Activated T-cell treated with anti-CD3 and anti-CD28 coated beads for 4 hours (primary cell): ENCODE data around the gene DALRD3.

ENCODE experiments used
- DNase-seq: peaks from one replicate; pipeline ENCODE4 v3.0.0-alpha.2; 2020

Gene DALRD3

GRCh38 chr3:48974076-48974864, 44.1 kb downstream of the DALRD3 start:
- DNase-seq: no peak

GRCh38 chr3:48970586-48970985, 47.8 kb downstream of the DALRD3 start:
- DNase-seq: no peak

GRCh38 chr3:48966876-48967361, 51.5 kb downstream of the DALRD3 start:
- no peak for DNase-seq

DNA sequence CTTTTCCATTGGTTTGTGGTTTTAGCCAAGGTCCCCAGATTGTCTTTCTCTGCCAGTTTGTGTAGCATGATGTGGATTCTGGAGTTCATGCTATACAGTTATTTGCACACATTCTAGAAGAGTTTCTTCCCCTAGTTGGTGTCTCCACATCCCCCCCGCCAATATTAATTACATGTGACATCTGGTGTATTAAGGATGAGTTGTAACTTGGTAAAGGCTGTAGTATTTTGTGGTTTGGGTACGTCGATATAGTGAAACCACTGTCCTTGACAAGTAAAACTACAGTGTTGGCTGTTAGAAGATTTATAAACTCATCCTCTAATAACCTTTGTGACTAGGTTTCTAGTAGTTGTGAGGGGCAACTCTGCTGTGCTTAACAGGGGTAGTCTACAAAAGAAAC, 52.0 kb downstream of the DALRD3 start:
- DNase-seq: no peak
